ENCODE measurements around the gene NAXD. TPM values are rescaled to one million over a fixed set of nuclear protein-coding genes. Genes with fewer than 3 reads are reported as not detected.

Gene NAXD
- total and polyA plus RNA-seq, 2 of the 4 experiments (the other 2 are of a cell fraction) = 10.2 to 27.2 TPM

Other genes with a start within 250 kb of the NAXD start
- 3.6 and 3.8 TPM in 2 replicates for gene RAB20, start 53.8 kb upstream of the NAXD start, total RNA-seq (2012; rRNA removed)
- gene RAB20, start 53.8 kb upstream of the NAXD start, polyA plus RNA-seq (2012; rRNA removed) = 4.7 and 5.1 TPM in 2 replicates
- 71.4 and 76.2 TPM in 2 replicates for gene CARS2, start 90.6 kb downstream of the NAXD start, total RNA-seq (2012; rRNA removed)
- gene CARS2, start 90.6 kb downstream of the NAXD start, polyA plus RNA-seq (2012; rRNA removed) = 75.1 and 76.4 TPM in 2 replicates
- 9.1 and 11.7 TPM in 2 replicates for gene ING1, start 98.2 kb downstream of the NAXD start, total RNA-seq (2012; rRNA removed)
- 13.5 and 17.5 TPM in 2 replicates for gene ING1, start 98.2 kb downstream of the NAXD start, polyA plus RNA-seq (2012; rRNA removed)